Natural killer cell treated with Interleukin-12 subunit alpha and Interleukin-12 subunit beta and Interleukin-15 and Interleukin-18, amount 100 ng/mL, for 72 hours (primary cell): ENCODE data around the gene ITIH4. TPM values are rescaled to one million over a fixed set of nuclear protein-coding genes. Genes with fewer than 3 reads are reported as not detected.
"Not testable (repeated sequence)": the region's sequence is repeated elsewhere in the genome, so short reads cannot be mapped to it uniquely, and the experiment has no call there.

Experiments used
- ATAC-seq, 2 donors: fragments of 150-1000 bp; cut with Tn5 transposase in 1 of 2; sonication (Bioruptor Pico), chemical (Tn5 transposase) in 1 of 2; 2 replicates each; pipeline ENCODE4 v1.10.0; 2021
- DNase-seq: peaks from one replicate; pipeline ENCODE4 v3.0.0; 2022; ENCODE audit warnings: low spot score
- H3K27ac Mint-ChIP-seq, 2 donors: 1 replicate in 1 of 2; 2 replicates in 1 of 2; pipeline ENCODE4 v1.8.0; 2022; ENCODE audit warnings: mixed read lengths in 2 of 2, mild to moderate bottlenecking in 1 of 2, moderate library complexity in 1 of 2
- H3K27me3 Mint-ChIP-seq, 2 donors: 1 replicate in 1 of 2; 2 replicates in 1 of 2; pipeline ENCODE4 v1.8.0; 2022; ENCODE audit warnings: mixed read lengths in 2 of 2
- H3K36me3 Mint-ChIP-seq: one replicate; pipeline ENCODE4 v1.8.0; 2022; ENCODE audit warnings: mixed read lengths
- H3K4me1 Mint-ChIP-seq, 2 donors: 1 replicate in 1 of 2; 2 replicates in 1 of 2; pipeline ENCODE4 v1.8.0; 2022; ENCODE audit warnings: low read depth in 2 of 2, mixed read lengths in 2 of 2, mild to moderate bottlenecking in 1 of 2
- H3K4me3 Mint-ChIP-seq: one replicate; pipeline ENCODE4 v1.8.0; 2022; ENCODE audit warnings: mixed read lengths
- H3K9me3 Mint-ChIP-seq: 2 replicates; pipeline ENCODE4 v1.8.0; 2022; ENCODE audit warnings: mixed read lengths
- total RNA-seq, 2 donors: library from RNA; stranded (reverse); gene quantifications; one replicate each; pipeline ENCODE4 v1.2.3, GENCODE V29; 2022

Gene ITIH4
- total RNA-seq, 2 donors from 2014 or later: 8.5 to 14.6 TPM

- DNase-seq (peak; percentile 29), ATAC-seq (no peak)
- no peaks in the 10 kb centered on the region for H3K36me3 Mint-ChIP-seq
- no peak overlapping the region for H3K27ac Mint-ChIP-seq
- no peaks in the 10 kb centered on the region for H3K9me3 Mint-ChIP-seq
- H3K4me1 Mint-ChIP-seq: peaks cover 4 to 6% of the 10 kb centered on the region in 2 donors
- H3K4me3 Mint-ChIP-seq: no peak overlapping the region
- H3K27me3 Mint-ChIP-seq: no peaks in the 10 kb centered on the region
Observed at GRCh38 chr3:52786330-52787215, 43.9 kb downstream of the ITIH4 start.

- H3K4me1 Mint-ChIP-seq: peaks cover 4 to 8% of the 10 kb centered on the region in 2 donors
- H3K27me3 Mint-ChIP-seq: peaks cover 0 to 3% of the 10 kb centered on the region in 2 donors
- ATAC-seq (no peak), DNase-seq (peak; percentile 47)
- no peak overlapping the region for H3K27ac Mint-ChIP-seq
- no peak overlapping the region for H3K4me3 Mint-ChIP-seq
- H3K9me3 Mint-ChIP-seq: no peaks in the 10 kb centered on the region
- H3K36me3 Mint-ChIP-seq: no peaks in the 10 kb centered on the region
Observed at GRCh38 chr3:52784931-52785590, 45.4 kb downstream of the ITIH4 start.

- H3K27ac Mint-ChIP-seq: no peak overlapping the region
- H3K36me3 Mint-ChIP-seq: no peaks in the 10 kb centered on the region
- DNase-seq (peak; percentile 54), ATAC-seq (no peak)
- H3K4me1 Mint-ChIP-seq: peaks cover 4 to 8% of the 10 kb centered on the region in 2 donors
- no peaks in the 10 kb centered on the region for H3K9me3 Mint-ChIP-seq
- H3K27me3 Mint-ChIP-seq: peaks cover 0 to 3% of the 10 kb centered on the region in 2 donors
- no peak overlapping the region for H3K4me3 Mint-ChIP-seq
Observed at GRCh38 chr3:52784021-52784621, 46.4 kb downstream of the ITIH4 start.

GRCh38 chr3:52783211-52783555 is 47.3 kb downstream of the ITIH4 start:
- no peaks in the 10 kb centered on the region for H3K36me3 Mint-ChIP-seq
- peak; percentile 3 for DNase-seq
- peaks cover 8 to 10% of the 10 kb centered on the region in 2 donors for H3K4me1 Mint-ChIP-seq
- H3K27me3 Mint-ChIP-seq: peaks cover 0 to 3% of the 10 kb centered on the region in 2 donors
- H3K27ac Mint-ChIP-seq: no peak overlapping the region
- no peak for ATAC-seq
- no peak overlapping the region for H3K4me3 Mint-ChIP-seq
- H3K9me3 Mint-ChIP-seq: no peaks in the 10 kb centered on the region

- no peaks in the 10 kb centered on the region for H3K36me3 Mint-ChIP-seq
Observed at GRCh38 chr3:52782412-52783210, 47.9 kb downstream of the ITIH4 start.

GRCh38 chr3:52781741-52782140 is 48.7 kb downstream of the ITIH4 start:
- DNase-seq: peak; percentile 10

More at GRCh38 chr3:52782412-52783210, 47.9 kb downstream of the ITIH4 start:
- H3K4me3 Mint-ChIP-seq: no peak overlapping the region
- no peaks in the 10 kb centered on the region for H3K9me3 Mint-ChIP-seq
- peak overlapping the region in 1 of 2 donors; percentile 43 for H3K27ac Mint-ChIP-seq
- peaks cover 0 to 3% of the 10 kb centered on the region in 2 donors for H3K27me3 Mint-ChIP-seq
- peaks cover 8 to 13% of the 10 kb centered on the region in 2 donors for H3K4me1 Mint-ChIP-seq
- DNase-seq (peak; percentile 58), ATAC-seq (no peak)

GRCh38 chr3:52779837-52780585 is 50.5 kb downstream of the ITIH4 start:
- no peak overlapping the region for H3K27ac Mint-ChIP-seq
- H3K4me3 Mint-ChIP-seq: no peak overlapping the region
- H3K36me3 Mint-ChIP-seq: no peaks in the 10 kb centered on the region
- DNase-seq: no peak
- H3K4me1 Mint-ChIP-seq: peaks cover 8 to 13% of the 10 kb centered on the region in 2 donors
- H3K27me3 Mint-ChIP-seq: peaks cover 0 to 3% of the 10 kb centered on the region in 2 donors
- H3K9me3 Mint-ChIP-seq: no peaks in the 10 kb centered on the region
- no peak for ATAC-seq

More at GRCh38 chr3:52781741-52782140, 48.7 kb downstream of the ITIH4 start:
- Mint-ChIP-seq H3K4me1 (peaks cover 8 to 13% of the 10 kb centered on the region in 2 donors), H3K36me3 (no peaks in the 10 kb centered on the region), H3K9me3 (no peaks in the 10 kb centered on the region), H3K27ac (no peak overlapping the region), H3K4me3 (no peak overlapping the region), H3K27me3 (peaks cover 0 to 3% of the 10 kb centered on the region in 2 donors)
- peak in 1 of 2 donors; percentile 50 for ATAC-seq

GRCh38 chr3:52779011-52779836 is 51.2 kb downstream of the ITIH4 start:
- no peak overlapping the region for H3K27ac Mint-ChIP-seq
- H3K9me3 Mint-ChIP-seq: no peaks in the 10 kb centered on the region
- no peaks in the 10 kb centered on the region for H3K36me3 Mint-ChIP-seq
- H3K27me3 Mint-ChIP-seq: peaks cover 0 to 3% of the 10 kb centered on the region in 2 donors
- DNase-seq (no peak), ATAC-seq (no peak)
- peaks cover 8 to 13% of the 10 kb centered on the region in 2 donors for H3K4me1 Mint-ChIP-seq
- no peak overlapping the region for H3K4me3 Mint-ChIP-seq

- ATAC-seq (peak; percentile 47 to 64), DNase-seq (no peak)
- no peak overlapping the region for H3K4me3 Mint-ChIP-seq
- H3K27ac Mint-ChIP-seq: peak overlapping the region in 1 of 2 donors; percentile 80
- H3K27me3 Mint-ChIP-seq: peaks cover 0 to 3% of the 10 kb centered on the region in 2 donors
- no peaks in the 10 kb centered on the region for H3K36me3 Mint-ChIP-seq
- H3K4me1 Mint-ChIP-seq: peaks cover 8 to 13% of the 10 kb centered on the region in 2 donors
- H3K9me3 Mint-ChIP-seq: no peaks in the 10 kb centered on the region
Observed at GRCh38 chr3:52777959-52778805, 52.3 kb downstream of the ITIH4 start.

- H3K9me3 Mint-ChIP-seq: no peaks in the 10 kb centered on the region
- ATAC-seq (no peak), DNase-seq (no peak)
- no peak within 1 kb of the TSS for H3K4me3 Mint-ChIP-seq
- H3K27ac Mint-ChIP-seq: peak within 1 kb of the TSS in 1 of 2 donors; percentile 80
- H3K4me1 Mint-ChIP-seq: peaks cover 8 to 13% of the 10 kb centered on the region in 2 donors
- no peaks in the 10 kb centered on the region for H3K36me3 Mint-ChIP-seq
- peaks cover 0 to 3% of the 10 kb centered on the region in 2 donors for H3K27me3 Mint-ChIP-seq
Observed at GRCh38 chr3:52777127-52777958, 53.1 kb downstream of the ITIH4 start, which contains the start of gene ITIH1. ITIH1 (plus strand) TSS chr3:52777599; CDS start chr3:52777616, 17 bp downstream.

- not testable (repeated sequence) for H3K27ac Mint-ChIP-seq, H3K4me1 Mint-ChIP-seq, H3K27me3 Mint-ChIP-seq, ATAC-seq, H3K36me3 Mint-ChIP-seq, DNase-seq, H3K9me3 Mint-ChIP-seq, H3K4me3 Mint-ChIP-seq
Observed at GRCh38 chr3:52776486-52776885, 54.0 kb downstream of the ITIH4 start.
